HG03432 (cell line): ENCODE measurements around the gene FMNL3.
"Not testable (repeated sequence)": the region's sequence is repeated elsewhere in the genome, so short reads cannot be mapped to it uniquely, and the experiment has no call there.

ENCODE experiments used
- ATAC-seq: cut with Tn5 transposase; IDR thresholded peaks from one replicate; pipeline ENCODE4 v1.9.1; 2021; ENCODE audit warnings: mild to moderate bottlenecking, moderate library complexity; ENCODE audit not compliant: unreplicated experiment

FMNL3 gene, protein sequence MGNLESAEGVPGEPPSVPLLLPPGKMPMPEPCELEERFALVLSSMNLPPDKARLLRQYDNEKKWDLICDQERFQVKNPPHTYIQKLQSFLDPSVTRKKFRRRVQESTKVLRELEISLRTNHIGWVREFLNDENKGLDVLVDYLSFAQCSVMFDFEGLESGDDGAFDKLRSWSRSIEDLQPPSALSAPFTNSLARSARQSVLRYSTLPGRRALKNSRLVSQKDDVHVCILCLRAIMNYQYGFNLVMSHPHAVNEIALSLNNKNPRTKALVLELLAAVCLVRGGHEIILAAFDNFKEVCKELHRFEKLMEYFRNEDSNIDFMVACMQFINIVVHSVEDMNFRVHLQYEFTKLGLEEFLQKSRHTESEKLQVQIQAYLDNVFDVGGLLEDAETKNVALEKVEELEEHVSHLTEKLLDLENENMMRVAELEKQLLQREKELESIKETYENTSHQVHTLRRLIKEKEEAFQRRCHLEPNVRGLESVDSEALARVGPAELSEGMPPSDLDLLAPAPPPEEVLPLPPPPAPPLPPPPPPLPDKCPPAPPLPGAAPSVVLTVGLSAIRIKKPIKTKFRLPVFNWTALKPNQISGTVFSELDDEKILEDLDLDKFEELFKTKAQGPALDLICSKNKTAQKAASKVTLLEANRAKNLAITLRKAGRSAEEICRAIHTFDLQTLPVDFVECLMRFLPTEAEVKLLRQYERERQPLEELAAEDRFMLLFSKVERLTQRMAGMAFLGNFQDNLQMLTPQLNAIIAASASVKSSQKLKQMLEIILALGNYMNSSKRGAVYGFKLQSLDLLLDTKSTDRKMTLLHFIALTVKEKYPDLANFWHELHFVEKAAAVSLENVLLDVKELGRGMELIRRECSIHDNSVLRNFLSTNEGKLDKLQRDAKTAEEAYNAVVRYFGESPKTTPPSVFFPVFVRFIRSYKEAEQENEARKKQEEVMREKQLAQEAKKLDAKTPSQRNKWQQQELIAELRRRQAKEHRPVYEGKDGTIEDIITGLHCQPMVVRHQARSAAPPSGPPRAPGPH

DNA sequence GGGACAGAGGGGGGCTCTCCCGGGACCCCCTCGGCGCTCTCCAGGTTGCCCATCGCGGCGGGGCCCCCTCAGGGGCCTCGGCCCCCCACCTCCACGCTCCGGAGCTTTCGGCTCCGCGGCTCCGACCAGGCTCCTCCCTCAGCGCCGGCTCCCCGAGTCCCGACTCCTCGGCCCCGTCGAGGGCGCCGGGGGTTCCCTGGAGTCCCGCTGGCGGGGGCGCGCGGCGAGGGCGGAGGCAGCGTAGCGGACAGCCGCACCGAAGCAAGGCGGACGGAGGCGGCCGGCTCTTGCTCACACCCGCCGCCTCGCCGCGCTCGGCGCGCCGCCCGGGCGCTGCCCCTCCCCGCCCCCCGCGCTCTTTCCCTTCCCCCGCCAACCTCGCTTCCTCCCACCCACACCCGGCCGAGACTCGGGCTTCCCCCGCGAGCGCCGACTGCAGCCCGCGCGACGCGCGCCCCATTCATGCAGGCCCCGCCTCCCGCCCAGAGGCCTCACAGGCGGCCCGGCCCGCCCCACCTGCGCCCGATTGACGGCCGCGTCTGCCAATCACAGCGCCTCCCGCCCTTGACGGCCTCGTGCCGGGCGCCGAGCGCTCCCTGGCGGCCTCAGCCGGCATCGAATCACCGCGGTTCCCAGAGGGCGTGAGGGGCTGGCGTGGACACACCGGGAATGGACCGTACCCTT lies at the start of gene FMNL3:
Gene FMNL3 (minus strand): TSS at position 278 of the 684 bp plus-strand sequence. CDS start 225 bp downstream, at position 53.
- ATAC-seq = peak; percentile 86

DNA sequence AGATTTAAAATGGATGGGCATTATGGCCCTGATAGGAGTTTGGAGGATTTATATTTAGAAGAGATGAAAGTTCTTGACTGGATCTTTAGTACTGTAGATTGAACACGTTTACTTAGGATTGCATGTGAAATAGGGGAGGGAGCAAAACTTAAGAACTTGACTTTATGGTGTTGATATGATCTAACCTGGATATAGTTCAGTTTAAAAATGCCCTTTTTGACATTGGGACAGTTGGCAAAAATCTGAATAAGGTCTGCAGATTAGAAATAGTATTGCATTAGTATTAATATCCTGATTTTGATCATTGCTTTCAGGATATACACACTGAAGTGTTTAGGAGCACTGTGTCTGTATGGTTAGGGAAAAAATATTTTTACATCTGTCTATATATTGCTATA lies 43.8 kb upstream of the FMNL3 start:
- no peak for ATAC-seq

DNA sequence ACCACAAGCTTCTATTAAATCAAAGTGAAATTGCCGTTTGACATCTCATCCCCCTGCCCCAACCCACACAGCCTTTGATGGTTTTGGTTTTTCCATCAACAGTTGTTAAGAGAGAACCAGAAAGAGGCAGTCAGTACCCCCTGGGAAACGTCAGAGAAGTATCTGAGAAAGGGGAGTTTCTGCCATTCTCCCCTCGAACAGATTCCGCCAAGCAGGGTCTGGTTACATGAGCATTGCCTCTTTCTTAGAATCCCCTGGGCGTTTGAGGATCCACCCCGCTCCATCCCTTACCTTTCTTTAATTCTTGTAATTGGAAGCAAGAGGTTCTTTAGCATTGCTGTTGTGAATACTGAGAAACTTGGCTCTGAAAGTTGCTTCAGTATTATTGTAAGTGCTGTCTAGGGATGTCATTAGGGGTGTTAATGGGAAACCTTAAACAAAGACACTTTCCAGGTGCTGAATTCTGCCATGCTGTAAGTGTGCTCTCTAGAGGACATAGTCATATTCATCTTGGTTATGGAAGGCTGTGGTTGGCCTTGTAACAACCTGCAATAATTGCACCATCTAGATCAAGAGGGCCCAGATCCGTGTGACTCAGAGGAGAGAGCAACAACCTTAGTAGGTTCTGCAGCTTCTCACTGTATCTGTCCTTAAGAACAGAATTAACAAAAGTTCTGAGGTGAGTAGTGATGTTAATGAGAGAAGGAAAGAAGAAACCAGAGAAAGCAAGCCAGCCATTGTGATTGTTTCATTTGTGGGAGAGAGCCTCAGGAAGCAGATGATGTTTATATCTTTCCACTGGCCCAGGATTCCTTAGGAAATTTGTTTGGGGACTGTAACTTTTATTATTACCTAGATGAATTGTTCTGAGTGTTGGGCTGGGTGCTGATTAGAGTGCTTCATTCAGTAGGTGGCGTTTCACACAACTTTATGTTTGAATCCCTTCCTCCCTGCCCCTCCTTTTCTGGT lies 43.1 kb upstream of the FMNL3 start:
- ATAC-seq = peak; percentile 42

DNA sequence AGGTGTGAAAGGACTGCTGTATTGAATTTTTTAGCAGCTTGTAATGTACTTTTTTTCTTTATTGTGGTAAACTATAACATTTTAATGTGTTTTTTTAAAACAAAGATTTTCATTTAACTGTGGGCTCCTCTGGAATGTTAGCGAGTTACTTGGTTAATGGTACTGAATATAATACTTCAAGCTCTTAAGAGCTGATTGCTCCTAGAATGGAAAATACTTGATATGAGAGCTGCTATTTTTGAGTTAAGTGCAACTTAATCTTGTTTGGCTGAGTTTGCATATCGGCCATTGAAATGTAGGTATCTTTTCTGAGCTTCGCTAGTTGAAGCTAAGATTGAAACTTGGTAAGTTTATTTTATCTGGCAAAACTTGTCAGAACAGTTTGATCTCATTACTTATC lies 41.6 kb upstream of the FMNL3 start:
- ATAC-seq = no peak

DNA sequence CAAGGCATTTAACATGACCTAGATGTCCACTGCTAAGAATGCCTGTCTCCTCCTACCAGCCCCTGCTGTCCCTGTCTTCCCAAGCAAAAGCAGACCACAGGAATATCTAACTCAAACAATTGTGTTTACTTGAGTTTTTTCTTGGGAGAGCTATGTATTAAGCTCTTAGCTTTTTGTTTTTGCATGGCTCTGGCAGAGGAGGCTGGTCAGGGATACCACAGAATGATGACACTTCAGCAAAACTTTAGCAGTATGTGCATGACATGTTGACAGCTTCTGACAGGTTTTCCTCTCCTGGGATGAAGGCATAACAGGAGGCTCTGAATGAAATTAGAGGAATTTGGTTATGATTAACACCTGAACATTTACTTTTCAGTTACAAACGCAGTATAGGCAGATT lies 41.1 kb upstream of the FMNL3 start:
- no peak for ATAC-seq

DNA sequence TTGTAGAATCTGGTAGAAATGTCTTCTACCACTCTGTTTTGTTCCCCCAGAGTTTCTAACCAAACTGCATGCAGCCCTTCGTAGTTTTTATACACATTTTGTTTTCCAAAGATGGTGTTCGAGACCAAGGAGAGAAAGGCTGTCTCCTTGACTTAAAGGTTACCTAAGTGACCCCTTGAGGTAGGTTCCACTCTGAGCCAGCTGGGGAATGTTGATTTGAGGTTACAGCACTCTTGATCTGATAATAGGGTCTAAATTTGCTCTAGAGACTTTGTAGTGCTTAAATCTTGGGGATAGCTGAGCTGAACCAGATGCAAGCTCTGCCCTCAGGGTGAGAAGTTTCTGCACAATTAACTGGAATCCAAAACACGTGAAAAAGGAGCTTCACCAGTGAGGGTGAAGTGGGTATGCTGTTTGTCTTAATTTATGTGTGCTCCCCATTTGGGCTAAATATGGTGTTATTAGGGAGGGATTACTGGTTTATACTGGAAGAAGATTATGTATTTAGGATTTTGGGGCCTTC lies 37.2 kb upstream of the FMNL3 start:
- ATAC-seq = no peak

DNA sequence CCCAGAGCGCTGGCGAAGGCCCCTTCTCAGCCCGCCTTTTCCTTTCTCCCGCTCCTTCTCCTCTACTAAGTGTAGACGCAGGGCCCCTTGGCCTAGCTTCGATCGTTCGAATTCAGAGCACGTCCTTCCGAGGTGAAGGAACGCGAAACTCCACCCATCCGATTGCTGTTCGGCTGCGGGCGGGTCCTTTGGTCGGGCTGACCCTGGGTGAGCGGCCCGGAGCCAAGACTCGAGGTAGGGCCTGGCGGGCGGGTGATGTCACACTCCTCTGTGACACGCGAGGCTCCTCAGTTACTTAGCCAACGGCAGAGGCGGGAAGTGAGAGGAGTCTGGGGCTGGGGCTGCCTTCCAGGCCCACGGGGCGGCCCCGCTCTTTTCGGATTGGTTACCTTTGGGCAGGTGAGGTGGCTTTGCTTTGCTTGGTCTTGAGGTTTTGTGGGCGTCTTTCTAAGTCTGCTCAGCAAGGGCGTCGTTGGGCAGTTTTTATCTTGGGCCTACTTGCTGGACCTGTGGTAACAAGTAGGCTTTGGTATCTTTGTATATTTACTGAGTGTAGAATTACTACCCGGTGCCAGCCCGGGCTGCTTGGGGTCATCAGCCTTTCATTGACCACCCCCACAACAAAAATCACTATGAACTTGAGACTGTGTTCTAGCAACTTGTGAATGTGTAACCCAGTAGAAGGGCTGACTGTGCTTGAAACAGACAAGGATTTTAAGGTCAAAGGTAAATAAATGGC lies 34.8 kb upstream of the FMNL3 start:
- ATAC-seq = peak; percentile 68

DNA sequence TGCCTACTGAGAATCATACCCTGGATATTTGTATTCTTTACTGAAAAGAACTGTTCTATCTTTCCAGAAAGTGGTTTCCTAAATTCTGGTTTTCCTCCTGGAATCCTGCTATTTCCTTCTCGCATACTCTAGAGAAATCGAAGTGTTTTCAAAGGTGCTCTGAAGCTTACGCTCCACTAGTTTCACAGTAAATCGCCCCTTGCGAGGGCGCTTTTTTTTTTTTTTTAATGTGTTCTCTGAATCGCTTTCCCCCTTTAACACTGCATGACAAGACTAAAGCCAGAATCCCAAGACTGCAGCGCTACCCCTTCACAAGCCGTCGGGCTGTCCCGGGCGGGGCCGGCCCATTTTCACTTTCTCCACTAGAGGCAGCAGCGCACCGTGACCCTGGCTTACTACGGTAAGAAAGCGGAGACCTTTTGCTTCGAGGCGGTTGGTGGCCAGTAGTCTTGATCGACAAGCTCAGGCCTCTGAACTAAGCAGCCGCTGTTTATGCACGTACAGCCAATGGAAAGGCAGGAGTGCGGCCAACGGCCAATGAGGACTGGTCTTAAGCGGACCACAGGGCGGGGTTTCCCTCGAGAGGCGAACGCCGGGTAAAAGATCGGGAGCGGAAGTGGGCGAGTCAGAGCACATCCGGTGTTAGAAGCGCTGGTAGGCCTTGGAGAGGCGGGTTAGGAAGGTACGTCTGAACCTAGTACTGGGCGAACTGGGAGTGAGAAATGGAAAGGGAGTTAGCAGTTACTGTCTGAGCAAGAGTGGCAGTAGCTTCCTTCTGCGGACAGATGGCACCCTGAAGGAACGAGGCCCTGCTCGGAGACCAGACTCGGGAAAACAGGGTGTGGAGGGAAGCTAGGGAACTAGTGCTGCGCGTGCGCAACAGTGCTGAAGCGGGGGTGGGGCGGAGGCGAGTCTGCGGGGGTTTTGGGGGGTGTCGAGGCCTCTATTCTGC lies 34.0 kb upstream of the FMNL3 start, which contains the start of gene TMBIM6:
Gene TMBIM6 (plus strand): TSS at position 628 of the 952 bp plus-strand sequence. CDS start 10,937 bp downstream, outside the sequence.
- peak; percentile 94 for ATAC-seq

DNA sequence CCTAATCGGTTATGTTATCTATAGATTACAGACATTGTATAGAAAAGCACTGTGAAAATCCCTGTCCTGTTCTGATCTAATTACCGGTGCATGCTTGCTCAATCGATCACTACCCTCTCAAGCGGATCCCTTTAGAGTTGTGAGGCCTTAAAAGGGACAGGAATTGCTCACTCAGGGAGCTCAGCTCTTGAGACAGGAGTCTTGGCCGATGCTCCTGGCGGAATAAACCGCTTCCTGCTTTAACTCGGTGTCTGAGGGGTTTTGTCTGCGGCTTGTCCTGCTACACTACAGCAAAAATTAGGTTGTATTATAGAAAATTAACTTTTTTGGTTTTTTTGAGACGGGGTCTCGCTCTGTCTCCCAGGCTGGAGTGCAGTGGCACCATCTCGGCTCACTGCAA lies 33.1 kb upstream of the FMNL3 start:
- ATAC-seq = not testable (repeated sequence)

DNA sequence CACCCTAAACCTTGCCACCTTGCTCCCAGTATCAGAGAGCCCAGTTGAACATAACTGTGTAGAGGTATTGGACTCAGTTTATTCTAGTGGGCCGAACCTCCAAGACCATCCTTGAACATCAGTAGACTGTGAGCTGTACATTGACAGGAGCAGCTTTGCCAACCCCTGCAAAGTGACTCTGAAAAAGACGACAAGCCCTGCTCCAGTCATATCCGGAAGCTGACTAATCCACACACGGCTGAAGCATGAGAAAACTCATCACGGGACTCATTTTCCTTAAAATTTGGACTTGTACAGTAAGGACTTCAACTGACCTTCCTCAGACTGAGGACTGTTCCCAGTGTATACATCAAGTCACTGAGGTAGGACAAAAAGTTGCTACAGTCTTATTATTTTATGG lies 31.5 kb upstream of the FMNL3 start:
- not testable (repeated sequence) for ATAC-seq

DNA sequence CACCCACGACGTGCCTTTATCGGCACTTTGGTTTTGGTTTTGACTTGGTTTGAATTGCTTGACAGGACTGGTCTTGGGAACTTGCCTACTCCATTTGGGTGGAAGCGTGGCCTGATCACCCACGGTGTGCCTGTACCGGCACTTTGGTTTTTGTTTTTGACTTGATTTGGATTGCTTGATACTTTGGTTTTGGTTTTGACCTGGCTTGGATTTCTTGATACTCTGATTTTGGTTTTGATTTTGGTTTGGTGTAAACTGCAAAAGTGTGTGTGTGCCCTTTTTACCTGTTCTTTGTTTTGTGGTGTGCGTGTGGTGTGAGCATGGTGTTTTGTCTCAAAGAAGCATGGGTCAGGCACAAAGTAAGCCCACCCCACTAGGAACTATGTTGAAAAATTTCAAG lies 27.7 kb upstream of the FMNL3 start:
- ATAC-seq = not testable (repeated sequence)

DNA sequence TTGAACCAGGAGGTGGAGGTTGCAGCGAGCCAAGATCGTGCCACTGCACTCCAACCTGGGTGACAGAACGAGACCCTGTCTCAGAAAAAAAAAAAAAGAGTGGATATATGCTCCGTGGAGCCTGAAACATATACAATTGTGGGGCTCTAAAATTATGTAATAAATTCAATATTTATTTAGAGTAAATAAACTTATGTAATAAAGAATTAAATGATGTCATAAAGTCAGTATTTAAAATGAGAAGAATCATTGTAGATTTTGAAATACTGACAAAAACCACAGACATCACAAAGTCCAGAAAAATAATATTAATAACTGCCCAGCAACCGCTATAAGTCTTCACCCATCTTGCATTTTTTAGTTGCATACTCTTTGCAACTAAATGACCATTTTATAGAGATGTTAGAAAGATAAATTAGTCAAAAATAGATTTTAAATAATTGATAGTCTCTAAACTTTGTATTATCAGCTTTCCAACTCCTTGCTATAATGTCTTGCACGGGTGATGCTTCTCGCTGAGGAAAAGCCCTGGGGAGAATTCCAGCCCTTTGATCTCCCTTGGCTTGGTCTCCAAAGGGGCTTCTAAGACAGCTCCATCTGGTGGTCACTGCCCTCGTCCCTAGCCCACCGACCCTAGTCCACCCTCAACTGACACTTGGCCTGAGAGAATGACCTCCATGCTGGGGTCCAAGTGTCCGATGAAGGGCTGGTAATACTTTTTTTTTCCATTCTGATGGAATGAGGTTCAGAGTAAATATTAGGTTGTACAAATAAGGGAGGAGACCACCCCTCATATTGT lies 26.2 kb upstream of the FMNL3 start:
- ATAC-seq = no peak

DNA sequence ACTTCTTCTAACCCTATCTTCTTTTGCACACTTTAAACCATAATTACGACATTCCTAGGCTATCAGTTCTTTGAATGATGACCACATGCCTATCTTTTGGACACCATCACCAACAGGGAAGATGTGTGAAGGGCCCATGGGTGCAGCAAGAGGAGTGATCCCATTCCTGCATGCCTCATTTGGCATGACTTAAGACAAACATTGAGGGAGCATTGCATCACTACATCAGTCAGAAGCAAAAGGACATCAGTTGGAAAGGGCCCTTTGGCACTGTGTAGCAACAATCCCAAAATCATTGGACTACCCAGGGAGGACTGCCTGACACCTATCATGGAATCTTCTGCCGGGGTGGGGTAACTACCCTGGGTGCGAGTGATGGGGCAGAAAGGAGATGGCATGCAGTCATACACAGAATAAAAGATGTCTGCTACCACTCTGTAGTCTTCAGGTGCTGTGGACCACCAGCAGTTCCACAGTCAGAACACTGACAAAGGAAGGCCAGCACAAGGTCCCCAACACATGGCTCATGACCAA lies 23.4 kb upstream of the FMNL3 start:
- no peak for ATAC-seq

DNA sequence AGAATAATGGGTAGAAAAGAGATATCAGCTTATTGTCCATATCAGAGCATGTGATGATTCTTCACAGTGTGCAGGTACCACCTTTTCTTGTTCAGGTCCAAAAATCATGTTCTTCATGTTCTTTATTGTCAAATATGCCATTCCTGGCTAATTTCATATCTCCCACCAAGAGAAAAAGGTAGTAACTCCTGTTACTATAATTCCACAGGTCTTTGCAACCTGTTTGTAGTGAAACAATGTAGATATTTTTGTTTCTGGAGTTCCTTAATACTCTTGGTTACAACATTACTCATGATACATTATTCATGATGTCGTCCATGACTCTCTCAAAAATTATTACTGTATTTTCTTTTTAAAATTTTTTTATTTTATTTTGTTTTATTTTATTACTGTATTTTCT lies 22.8 kb upstream of the FMNL3 start:
- no peak for ATAC-seq

DNA sequence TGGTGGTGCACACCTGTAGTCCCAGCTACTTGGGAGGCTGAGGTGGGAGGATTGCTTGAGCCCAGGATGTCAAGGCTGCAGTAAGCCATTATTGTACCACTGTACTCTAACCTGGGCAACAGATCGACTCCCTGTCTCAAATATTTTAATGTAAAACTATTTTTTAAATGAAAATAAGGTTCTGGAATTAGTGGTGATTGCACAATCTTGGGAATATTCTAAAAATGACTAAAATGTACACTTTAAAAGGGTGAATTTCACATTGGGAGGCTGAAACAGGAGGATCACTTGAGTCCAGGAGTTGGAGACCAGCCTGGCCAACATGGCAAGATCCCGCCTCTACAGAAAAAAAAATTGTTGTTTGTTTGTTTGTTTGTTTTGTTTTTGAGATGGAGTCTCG lies 21.2 kb upstream of the FMNL3 start:
- ATAC-seq = no peak

DNA sequence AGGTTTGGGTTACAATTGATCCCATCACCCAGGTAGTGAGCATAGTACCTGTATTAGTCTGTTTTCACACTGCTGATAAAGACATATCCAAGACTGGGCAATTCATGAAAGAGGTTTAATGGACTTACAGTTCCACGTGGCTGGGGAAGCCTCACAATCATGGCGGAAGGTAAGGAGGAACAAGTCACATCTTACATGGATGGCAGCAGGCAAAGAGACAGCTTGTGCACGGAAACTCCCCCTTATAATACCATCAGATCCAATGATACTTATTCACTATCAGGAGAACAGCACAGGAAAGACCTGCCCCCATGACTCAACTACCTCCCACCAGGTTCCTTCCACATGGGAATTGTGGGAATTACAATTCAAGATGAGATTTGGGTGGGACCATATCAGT lies 14.2 kb upstream of the FMNL3 start:
- ATAC-seq = not testable (repeated sequence)

DNA sequence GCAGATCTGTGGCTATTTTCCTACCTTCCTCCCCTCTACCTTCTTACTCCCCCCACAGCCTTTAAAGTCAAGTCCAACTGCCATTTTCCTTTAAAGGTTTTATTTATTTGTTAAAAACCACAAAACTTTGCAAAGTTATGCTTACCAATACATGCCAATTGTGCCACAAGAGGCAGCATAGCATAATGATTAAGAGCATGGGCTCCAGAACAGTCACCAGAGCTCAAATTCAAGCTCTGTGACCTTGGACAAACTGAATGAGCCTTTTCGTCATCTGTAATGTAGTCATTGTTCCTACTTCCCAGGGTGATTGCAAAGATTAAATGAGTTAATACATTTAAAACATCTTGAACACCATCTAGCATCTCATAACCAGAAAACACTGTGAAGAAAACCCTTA lies 13.0 kb upstream of the FMNL3 start:
- no peak for ATAC-seq
